Stimulated activated CD4-positive, alpha-beta T cell treated with anti-CD3 and anti-CD28 coated beads, TNF-alpha, amount 100 ng/mL, for 4 hours (primary cell): ENCODE data around the gene RBX1.
"Not testable (repeated sequence)": the region's sequence is repeated elsewhere in the genome, so short reads cannot be mapped to it uniquely, and the experiment has no call there.

Source experiments
- DNase-seq, 3 experiments: peaks; one replicate each; pipeline ENCODE4 v3.0.0-alpha.2; 2020; ENCODE audit warnings: low read depth in 3 of 3

RBX1 gene

DNA sequence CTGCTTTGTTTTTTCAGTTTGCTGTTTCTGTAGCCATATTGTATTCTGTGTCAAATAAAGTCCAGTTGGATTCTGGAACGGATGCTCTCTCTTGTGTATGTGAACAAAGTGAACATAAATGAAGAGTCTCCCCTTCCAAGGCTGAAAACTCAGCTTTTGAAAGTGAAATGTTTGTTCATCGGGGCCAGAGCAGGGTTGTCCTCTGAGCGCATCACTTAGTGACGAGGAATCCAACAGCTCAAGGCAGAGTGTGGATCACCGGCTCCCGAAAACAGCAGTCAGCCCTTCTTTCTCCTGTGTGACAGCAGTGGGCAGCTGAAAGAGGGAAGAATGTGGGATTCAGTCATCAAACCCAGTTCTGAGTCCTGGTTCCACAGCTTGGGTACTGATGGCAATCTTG is 21.4 kb downstream of the RBX1 start:
- DNase-seq: no peak

DNA sequence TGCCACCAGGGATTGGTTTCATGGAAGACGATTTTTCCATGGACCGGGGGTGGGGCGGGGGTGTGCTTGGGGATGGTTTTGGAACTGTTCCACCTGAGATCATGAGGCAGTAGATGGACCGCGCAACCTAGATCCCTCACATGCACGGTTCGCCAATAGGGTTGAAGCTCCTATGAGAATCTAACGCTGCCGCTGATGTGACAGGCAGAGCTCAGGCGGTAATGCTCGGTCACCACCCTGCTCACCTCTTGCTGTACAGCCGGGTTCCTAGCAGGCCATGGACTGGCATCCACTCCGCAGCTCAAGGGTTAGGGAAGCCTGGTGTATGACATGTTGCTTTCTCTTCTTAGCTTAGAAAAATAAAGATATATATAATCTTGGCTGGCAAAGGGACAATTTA is 22.0 kb downstream of the RBX1 start:
- DNase-seq: no peak

DNA sequence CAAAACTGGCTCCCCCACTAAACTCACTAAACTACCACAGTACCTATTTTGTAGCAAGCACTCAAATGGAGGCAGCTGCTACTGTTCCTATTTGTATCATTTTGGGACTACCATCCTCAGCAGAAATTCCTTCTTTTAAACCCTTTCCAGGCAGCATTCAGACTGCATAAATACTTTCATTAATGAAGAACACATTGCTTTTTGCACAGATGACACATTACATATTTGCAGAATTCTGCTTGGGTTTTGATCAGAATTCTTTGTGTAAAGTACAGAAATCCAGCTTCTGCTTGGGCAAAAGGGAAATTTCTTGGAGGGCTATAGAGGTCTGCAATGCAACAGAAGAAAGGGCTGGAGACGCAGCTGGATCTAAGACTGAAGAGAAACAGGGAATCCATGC is 24.2 kb downstream of the RBX1 start:
- DNase-seq: no peak

DNA sequence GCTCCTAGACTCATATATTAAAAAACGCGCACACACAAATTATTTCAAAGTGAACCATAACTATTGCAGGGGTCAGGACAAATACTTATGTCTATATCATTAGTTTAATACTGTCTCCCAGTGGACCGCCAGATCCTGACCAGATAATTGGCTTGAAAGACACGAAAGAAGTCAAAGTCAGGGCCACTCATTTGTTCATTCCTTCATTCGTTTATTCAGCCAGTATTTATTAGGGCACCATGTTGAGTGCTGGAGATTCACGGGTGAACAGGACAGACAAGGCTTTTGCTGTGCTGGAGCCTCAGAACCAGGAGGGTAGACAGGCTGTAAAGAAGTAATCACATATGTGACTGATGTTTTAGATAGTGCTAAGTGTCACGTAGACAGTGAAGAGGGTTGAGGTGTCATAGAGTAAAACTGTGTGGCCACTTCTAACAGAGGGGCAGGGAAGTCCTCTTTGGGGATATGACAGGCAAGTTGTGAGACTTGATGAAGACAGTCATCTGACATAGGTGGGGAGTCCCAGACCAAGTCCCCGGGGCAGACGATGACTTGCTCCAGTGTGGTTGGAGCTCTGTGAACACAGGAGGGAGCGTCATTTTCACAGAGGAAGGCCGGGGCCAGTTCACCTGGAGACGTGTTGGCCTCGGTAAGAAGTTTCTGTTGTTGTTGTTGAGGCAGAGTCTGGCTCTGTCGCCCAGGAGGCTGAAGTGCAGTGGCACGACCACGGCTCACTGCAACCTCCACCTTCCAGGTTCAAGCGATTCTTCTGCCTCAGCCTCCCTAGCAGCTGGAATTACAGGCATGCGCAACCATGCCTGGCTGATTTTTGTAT is 25.9 kb downstream of the RBX1 start:
- no peak for DNase-seq

DNA sequence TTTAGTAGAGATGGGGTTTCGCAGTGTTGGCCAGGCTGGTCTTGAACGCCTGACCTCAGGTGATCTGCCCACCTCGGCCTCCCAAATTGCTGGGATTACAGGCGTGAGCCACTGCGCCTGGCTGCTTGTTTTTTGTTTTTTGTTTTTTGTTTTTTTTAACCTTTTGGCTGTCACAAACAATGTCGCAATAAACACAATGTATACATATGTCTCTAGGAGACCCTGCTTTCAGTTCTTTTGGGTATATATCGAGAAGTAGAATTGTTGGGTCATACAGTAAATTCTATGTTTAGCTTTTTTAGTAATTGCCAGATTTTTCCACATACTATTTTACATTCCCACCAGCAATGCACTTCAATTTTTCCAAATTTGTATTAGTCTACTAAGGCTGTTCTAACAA is 28.0 kb downstream of the RBX1 start:
- DNase-seq: no peak

DNA sequence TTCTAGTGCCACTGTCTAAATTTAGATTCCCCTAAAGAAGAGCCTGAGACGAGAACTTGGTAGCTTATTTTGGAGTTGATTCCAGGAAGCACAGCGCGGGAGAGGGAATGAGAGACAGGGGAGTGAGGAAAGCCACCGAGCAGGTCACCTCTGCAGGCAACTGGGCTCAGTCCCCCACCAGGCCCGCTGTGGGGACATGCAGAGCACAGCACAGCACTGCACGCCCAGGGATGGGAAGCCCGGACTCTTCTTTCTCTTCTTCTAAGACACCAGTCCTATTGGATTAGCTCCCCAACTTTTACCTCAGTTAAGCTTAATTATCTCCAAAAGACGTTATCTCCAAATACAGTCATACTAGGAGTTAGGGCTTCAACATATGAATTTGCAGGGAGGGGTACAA is 28.7 kb downstream of the RBX1 start:
- no peak for DNase-seq

DNA sequence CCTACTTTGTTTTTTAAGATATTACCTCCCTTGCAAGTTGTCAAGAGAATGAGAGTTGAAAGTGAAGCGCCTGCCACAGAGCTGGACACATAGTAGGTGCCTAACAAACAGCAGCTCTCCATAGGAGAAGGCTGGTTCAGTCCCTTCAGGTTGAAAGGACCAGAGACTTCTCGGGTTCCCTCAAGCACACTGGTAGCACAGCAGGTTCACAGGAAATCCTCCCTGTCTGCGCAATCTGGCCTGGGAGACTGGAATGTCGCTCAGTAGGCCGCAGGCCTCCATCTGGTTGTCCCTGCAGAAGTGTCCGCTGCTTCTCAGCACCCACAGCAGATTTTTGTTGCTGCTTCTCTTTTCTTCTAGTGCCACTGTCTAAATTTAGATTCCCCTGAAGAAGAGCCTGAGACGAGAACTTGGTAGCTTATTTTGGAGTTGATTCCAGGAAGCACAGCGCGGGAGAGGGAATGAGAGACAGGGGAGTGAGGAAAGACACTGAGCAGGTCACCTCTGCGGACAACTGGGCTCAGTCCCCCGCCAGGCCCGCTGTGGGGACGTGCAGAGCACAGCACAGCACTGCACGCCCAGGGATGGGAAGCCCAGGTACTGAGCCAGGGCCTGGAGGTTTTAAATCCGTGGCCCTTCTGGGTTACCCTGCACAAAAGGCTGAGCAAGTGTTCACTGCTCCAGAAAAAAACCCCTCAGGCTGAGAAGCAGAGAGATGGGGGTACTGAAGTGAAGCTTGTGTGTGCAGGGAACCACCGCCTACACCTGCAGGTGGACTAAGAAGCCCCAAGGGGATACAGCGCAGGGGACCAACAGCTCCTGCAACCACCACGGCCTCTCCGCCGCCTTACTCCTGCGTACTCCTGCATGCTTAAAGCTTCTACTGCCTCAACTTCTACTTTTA is 31.6 kb downstream of the RBX1 start:
- no peak for DNase-seq

DNA sequence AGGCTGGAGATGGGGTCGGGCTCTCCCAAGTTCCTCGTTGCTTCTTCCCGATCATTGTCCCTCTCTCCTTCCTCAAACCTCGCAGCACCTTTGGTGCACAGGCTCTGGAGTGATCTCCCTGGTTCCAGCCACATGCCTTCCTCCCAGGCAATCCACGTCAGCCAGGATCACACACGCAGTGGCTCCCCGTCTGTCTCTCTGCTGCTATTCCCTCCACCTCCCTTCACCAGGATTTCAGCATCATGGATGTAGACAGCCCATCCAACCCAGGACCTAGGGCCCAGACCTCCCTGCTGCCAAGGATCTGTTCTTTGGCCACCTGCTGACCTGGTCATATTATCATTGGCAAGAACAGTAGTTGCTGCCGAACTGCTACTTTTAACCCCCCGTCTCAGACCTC is 40.1 kb downstream of the RBX1 start:
- no peak for DNase-seq

DNA sequence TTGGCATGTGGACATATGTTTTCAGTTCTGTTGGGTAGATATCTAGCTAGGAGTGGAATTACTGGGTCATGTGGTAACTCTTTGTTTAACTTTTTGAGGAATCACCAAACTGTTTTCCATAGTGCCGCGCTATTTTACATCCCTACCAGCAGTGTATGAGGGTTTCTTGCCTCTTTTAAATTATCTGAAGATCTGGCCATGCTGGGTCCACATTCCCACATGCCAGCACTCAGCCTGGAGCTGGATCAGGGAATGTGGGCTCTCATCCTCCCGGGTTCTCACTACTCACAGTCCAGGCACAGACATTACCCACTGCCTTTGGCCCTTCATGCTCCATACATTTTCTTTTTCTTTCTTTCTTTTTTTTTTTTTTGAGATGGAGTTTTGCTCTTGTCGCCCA is 44.6 kb downstream of the RBX1 start:
- DNase-seq: no peak

DNA sequence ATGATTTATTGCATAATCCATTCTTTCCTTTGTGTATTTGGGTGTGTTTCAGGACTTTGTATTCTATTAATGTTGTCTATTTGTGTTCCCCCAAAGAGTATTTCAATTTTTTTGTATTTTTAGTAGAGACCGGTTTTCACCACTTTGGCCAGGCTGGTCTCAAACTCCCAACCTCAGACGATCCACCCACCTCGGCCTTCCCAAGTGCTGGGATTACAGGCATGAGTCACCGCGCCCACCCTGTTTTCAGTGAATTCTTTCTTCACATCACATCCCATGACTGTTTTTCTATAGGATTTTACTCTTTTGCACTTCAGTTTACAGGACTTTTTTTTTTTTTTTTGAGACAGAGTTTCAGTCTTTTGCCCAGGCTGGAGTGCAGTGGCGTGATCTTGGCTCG is 46.3 kb downstream of the RBX1 start:
- DNase-seq: no peak

DNA sequence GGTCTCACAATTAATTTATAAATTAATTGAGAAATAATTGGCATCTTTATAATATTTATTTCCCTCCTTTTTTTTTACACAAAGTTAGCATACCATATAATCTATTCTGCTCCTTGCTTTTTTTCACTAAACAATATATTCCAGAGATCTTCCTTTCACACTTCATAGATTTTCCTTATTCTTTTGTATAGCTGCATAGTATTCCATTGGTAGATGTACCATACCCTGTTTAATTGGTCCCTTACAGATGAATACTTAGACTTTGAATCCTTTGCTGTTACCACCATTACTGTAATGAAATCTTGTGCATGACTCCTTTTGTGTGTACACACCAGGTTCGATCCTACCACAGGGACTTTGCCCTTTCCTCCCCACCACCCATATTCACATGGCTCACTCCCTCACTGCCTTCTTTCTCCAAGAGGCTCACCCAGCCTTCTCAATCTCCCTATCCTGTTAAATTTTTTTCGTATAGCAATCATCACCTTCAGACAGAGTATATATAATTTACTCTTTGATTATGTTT is 48.9 kb downstream of the RBX1 start:
- DNase-seq: no peak

DNA sequence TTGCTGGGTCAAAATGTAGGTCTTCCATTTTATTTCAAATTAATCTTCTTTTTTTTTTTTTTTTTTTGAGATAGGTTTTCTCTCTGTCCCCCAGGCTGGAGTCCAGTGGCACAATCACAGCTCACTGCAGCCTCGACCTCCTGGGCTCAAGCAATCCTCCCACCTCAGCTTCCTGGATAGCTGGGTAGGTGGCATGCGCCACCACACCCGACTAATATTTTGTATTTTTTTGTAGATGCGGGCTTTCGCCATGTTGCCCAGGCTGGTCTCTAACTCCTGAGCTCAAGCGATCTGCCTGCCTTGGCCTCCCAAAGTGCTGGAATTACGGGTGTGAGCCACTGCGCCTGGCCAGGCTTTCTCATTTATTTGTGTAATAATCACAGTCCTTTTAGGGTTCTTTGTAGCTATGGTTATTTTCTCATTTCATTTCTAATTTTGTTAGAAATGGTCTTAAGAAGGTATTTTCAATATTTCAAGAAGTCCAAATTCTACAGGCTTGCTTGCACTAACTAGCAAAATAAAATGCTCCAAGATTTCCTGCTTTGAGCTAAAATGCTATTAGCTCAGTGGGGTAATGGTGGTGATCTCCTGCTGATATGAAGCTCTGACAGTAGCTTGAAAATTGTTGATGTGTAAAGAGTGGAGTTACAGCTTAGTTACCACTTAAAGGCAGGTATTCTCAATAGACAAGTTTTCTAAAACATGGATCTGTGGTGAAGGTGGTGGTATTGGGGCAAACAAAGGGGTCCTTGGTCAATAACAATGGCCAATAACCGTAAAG is 50.0 kb downstream of the RBX1 start:
- no peak for DNase-seq

DNA sequence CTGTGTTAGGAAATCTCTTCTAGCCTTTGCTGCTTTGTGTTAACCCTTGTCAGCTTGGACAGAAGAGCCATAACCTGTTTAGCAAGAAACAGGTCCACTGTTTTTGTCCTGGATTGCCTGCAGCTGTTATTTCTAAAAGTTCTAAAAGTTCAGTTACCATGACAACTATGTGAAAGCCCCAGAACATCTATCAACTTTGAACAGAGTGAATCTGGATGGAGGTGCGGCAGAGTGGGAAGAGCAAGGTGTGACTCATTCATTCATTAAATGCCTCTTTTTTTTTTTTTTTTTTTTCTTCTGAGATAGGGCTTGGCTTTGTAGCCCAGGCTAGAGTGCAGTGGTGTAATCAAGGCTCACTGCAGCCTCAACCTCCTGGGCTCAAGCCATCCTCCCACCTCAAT is 50.5 kb downstream of the RBX1 start:
- no peak for DNase-seq

DNA sequence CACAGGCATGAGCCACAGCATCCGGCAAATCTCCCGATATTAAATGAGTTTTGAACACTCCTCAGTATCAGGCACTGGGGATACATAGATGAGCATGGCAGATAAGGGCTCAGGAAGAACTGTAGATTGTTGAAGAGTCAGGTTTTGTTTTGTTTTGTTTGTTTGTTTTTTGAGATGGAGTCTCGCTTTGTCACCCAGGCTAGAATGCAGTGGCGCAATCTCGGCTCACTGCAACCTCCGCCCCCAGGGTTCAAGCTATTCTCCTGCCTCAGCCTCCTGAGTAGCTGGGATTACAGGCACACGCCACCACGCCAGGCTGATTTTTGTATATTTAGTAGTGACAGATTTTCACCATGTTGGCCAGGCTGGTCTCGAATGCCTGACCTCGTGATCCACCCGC is 51.2 kb downstream of the RBX1 start:
- not testable (repeated sequence) for DNase-seq

DNA sequence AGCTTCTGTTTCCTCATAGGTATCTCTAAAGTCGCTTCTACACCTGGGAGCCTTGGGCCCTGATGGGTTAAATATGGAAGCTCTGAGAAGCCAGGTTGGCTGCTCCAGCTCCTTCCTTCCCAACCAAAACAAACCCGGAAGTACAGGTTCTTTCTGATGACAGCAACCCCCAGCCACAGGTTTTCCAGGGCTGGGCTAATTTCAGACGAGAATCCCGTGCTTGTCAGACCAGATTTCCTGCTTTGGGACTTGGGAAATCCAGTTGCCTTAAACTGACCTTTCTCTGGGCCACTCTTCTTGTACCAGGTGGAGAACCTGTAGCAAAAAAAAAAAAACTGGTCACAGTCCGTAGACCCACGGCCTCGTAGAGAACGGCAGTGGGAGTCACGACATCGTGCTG is 51.9 kb downstream of the RBX1 start:
- DNase-seq: no peak

DNA sequence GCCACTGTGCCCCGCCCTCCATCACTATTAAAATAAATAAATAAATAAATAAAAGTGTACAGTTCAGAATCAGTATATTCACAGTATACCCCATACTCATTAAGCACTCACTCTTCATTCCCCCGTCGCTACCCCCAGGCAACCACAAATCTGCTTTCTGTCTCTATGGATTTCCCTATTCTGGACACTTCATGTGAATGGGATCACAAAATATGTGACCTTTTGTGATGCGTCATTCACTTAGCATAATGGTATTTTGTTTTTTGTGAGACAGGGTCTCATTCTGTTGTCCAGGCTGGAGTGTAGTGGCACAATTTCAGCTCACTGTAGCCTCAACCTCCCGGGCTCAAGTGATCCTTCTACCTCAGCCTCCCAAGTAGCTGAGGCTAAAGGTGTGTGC is 52.8 kb downstream of the RBX1 start:
- DNase-seq: no peak

DNA sequence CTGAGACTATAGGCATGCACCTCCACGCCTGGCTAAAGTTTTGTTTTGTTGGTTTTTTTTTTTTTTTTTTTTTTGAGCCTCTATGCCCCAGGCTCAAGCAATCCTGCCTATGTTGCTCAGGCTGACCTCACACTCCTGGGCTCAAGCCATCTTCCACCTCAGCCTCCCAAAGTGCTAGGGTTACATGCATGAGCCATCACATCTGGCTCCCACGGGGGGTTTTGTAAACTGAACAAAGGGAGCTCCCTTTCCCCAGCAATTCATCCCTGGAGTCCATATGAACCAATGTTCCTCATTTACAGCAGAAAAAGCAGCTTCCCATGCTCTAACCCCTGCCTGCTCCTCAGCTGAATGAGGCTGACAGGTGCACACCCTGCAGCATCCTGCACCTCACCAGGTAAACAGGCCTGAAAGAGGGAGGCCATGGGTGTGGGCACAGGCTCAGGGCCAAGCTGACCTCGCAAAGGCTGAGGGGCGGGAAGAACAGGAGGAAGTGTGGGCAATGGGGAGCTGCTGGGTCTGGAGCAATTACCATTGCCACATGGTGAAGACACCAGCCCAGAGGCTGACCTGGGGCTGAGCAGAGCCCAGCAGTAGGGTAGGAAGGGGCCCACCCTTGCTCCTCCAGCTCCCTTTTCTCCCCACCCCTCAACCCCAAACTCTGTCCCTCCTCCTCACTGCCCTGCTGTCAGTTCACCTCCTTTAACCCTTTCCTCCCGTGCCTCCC is 58.2 kb downstream of the RBX1 start:
- no peak for DNase-seq

DNA sequence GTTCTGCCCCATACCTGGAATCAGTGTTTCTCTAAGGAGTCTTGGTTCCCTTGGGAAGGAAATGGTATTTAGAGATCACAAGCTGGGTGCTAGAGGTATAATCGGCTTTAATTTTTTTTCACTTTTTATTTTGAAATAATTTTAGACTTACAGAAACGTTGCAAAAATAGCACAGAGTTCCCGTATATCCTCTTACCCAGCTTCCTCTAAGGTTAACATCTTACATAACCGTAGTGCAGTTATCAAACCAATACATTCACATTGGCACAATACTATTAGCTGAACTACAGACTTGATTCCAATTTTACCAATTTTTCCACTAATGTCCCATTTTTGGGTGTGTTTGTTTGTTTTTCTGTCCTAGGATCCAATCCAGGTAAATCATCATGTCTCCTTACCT is 63.8 kb downstream of the RBX1 start:
- no peak for DNase-seq

DNA sequence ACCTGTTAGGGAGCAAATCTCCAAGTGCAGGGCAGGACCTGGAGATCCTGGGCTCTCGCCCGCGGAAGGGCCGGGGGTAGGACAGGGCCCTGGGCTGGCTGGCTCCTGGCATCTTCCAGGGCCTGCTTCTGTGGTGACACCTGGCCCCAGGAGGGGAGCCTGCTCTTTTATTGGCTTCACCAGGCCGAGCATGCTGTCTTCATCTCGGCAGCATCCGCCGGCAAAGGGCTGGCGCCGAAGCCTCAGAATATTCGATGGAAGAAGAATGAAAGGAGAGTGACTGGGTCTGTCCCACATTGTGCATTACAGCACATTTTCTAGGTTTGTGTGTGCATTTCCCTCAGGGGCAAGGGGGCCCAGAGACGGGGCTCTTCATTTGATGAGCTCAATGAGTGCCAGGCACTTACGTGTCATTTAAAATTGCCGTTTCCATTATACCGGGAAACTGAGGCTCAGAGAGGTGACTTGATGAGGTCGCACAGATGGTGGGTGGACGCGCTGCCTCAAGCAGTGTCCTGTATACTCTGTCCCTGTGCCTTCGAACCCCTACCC is 70.0 kb downstream of the RBX1 start:
- no peak for DNase-seq

DNA sequence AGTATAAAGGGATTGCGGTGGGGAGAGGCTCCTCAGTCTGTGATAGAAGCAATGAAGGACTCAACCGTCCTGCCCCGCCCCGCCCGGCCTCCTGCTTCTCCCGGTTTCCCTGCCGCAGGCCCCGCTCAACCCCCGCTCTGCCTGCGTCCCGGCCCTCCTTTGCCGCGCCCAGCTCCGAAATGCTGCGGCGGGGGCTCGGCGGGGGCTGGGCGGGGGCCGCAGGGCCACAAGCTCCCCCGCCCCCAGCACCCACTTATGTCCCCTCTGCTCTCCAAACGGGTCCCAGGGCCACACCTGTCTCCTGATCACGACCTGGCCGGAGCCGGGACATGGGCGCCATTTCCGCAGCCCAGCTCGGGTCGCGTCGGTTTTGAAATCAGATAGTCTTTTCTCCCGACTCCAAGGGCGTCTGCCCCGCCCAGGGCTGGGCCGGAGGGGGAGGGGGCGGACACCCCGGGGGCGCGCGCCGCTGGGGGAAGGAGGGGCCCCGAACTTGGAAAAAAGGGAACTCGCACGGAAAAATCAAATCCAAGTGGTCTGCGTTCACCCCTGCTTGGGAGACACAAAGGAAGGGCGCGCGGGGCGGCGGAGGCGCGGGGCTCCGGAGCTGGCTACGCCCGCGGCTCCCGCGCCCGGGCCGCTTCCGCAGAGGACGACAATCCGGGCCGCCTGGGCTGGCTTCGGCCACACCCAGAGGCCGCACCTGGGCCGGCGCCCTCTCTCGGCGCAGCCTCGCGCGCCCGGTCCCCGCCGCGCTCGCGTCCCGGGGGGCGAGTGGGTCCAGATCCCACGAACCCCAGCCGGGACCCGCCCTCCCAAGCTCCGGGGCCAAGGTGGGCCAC is 70.7 kb downstream of the RBX1 start:
- DNase-seq: peak in 2 of 3 experiments; percentile 10 to 29
